ENCODE results near the gene CYP24A1. TPM values are rescaled to one million over a fixed set of nuclear protein-coding genes. Genes with fewer than 3 reads are reported as not detected.

CYP24A1 gene
- total and polyA plus RNA-seq, 2 of the 13 experiments (the other 11 are each of a cell fraction or from before 2014, with no cell fraction given) = 9.4 to 32.7 TPM

- TF ChIP-seq HMGXB3 (CRISPR knock-in tag; IDR thresholded peaks at IDR 0.05; ENCODE audit: borderline replicate concordance) (peak; percentile 24; the same call in 1 of the 2 replicates), U2AF1 (optimal IDR thresholded peaks at IDR 0.05; ENCODE audit: low read depth, low read length) (no peak), FOSL1 (CRISPR knock-in tag; IDR thresholded peaks at IDR 0.05; ENCODE audit: borderline replicate concordance) (peak; percentile 82; the same call in 1 of the 2 replicates), ZNF275 (CRISPR knock-in tag; IDR thresholded peaks at IDR 0.05; ENCODE audit: borderline replicate concordance) (peak; percentile 67; the same call in 1 of the 2 replicates), MAF1 (CRISPR knock-in tag; IDR thresholded peaks at IDR 0.05; ENCODE audit: borderline replicate concordance) (0 out of 2 replicates have a peak, but pooled peaks have one; percentile 65), ZNF670 (CRISPR knock-in tag; IDR thresholded peaks at IDR 0.05; ENCODE audit: borderline replicate concordance) (no peak), FOXA1 (IDR thresholded peaks at IDR 0.05) (no peak), FOXA1 (CRISPR knock-in tag; IDR thresholded peaks at IDR 0.05) (peak; percentile 79), FOXO1 (CRISPR knock-in tag; IDR thresholded peaks at IDR 0.05) (peak; percentile 50), MYPOP (CRISPR knock-in tag; IDR thresholded peaks at IDR 0.05) (peak; percentile 20; the same call in 1 of the 2 replicates), KLF16 (CRISPR knock-in tag; IDR thresholded peaks at IDR 0.05) (peak in 1 of 2 experiments; percentile 75; a peak in 2 of 4 replicates), ZFP37 (CRISPR knock-in tag; IDR thresholded peaks at IDR 0.05; ENCODE audit: borderline replicate concordance) (peak; percentile 88), ZNF644 (CRISPR knock-in tag; IDR thresholded peaks at IDR 0.05; ENCODE audit: low read depth) (peak; percentile 84), STAG1 (CRISPR knock-in tag; IDR thresholded peaks at IDR 0.05) (peak; percentile 47), BRCA1 (CRISPR knock-in tag; IDR thresholded peaks at IDR 0.05) (0 out of 2 replicates have a peak, but pooled peaks have one; percentile 56), ZNF543 (CRISPR knock-in tag; IDR thresholded peaks at IDR 0.05) (0 out of 2 replicates have a peak, but pooled peaks have one; percentile 7), MIXL1 (CRISPR knock-in tag; IDR thresholded peaks at IDR 0.05) (peak; percentile 81), CCAR2 (optimal IDR thresholded peaks at IDR 0.05; ENCODE audit: low read depth, low read length) (peak; percentile 81), MEIS1 (CRISPR knock-in tag; IDR thresholded peaks at IDR 0.05; ENCODE audit: borderline replicate concordance) (0 out of 2 replicates have a peak, but pooled peaks have one; percentile 6), SNAPC5 (CRISPR knock-in tag; IDR thresholded peaks at IDR 0.05; ENCODE audit: borderline replicate concordance) (no peak), NCOA2 (CRISPR knock-in tag; IDR thresholded peaks at IDR 0.05) (peak; percentile 75), AGO2 (optimal IDR thresholded peaks at IDR 0.05; ENCODE audit: low read depth, low read length) (no peak), TAF1 (CRISPR knock-in tag; IDR thresholded peaks at IDR 0.05) (peak; percentile 77)
These were observed 40.1 kb downstream of the CYP24A1 start (continued) for GRCh38 chr20:54133434-54134427.
